HG02852 (cell line): ENCODE results near the gene INTS6L.
A peak's percentile ranks its signal among the peaks of the same experiment; 100 is the strongest.

Experiments used
- ATAC-seq: cut with Tn5 transposase; IDR thresholded peaks from one replicate; pipeline ENCODE4 v1.9.1; 2021; ENCODE audit warnings: mild to moderate bottlenecking, moderate library complexity; ENCODE audit not compliant: unreplicated experiment

The INTS6L gene, protein sequence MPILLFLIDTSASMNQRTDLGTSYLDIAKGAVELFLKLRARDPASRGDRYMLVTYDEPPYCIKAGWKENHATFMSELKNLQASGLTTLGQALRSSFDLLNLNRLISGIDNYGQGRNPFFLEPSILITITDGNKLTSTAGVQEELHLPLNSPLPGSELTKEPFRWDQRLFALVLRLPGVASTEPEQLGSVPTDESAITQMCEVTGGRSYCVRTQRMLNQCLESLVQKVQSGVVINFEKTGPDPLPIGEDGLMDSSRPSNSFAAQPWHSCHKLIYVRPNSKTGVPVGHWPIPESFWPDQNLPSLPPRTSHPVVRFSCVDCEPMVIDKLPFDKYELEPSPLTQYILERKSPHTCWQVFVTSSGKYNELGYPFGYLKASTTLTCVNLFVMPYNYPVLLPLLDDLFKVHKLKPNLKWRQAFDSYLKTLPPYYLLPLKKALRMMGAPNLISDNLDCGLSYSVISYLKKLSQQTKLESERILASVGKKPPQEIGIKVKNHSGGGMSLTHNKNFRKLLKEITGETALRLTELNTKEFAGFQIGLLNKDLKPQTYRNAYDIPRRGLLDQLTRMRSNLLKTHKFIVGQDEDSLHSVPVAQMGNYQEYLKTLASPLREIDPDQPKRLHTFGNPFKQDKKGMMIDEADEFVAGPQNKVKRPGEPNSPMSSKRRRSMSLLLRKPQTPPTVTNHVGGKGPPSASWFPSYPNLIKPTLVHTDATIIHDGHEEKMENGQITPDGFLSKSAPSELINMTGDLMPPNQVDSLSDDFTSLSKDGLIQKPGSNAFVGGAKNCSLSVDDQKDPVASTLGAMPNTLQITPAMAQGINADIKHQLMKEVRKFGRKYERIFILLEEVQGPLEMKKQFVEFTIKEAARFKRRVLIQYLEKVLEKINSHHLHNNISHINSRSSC

DNA sequence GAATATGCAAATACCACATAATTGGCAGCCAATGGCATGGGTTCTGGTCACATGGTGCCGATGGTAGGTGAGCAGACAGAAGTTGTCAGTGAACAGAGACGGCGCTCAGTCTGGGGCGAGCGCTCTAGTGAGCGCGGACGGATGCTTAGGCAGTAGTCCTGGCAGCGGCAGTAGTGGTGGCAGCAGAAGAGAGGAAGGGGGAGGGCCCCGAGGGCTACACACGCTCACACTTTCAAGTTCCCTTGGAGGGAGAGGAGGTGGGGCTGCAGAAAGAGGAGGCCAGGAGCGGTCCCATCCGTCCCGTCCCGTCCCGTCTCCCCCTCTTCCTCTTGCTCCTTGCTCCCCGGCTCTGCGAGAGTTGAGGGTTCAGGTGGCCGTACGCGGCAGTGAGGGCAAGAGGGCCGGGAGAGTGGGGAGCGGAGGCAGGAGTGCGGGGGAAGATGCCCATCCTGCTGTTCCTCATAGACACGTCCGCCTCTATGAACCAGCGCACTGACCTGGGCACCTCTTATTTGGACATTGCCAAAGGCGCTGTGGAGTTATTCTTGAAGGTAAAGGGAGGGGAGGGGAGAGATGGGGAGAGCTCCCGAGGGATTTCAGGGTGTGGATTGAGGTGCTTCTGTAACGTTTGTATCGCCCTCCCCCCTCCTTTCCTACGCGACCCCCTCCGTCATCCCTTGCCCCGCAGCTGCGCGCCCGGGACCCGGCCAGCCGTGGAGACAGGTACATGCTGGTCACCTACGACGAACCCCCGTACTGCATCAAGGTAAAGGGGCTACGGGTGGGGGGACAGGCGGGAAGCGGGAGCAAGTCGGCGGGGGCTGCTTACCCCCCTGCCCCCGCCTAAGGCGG, at the start of gene INTS6L:
TSS of gene INTS6L (plus strand) at position 108 of the 852 bp plus-strand sequence. CDS start at position 441, 333 bp downstream.
- peak; percentile 83 for ATAC-seq

DNA sequence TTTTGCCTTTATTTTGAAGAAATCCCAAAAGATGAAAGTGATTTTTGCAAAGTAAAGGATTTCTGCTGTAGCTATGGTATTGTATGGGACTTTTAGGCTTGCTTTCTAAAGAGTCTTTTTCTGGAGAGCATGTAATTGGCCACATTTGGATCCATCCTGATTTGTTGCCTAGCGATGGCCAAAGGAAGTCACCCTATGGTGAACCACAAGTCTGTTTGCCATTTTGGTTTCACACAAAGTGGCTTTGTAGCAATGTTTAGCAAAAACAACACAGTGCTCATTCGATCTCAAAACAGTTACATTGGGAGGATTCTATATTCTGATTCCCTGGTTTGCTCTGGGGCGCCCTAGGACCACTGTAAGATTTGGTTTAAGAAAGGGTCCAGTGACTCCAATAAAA, 44.1 kb upstream of the INTS6L start:
- no peak for ATAC-seq

DNA sequence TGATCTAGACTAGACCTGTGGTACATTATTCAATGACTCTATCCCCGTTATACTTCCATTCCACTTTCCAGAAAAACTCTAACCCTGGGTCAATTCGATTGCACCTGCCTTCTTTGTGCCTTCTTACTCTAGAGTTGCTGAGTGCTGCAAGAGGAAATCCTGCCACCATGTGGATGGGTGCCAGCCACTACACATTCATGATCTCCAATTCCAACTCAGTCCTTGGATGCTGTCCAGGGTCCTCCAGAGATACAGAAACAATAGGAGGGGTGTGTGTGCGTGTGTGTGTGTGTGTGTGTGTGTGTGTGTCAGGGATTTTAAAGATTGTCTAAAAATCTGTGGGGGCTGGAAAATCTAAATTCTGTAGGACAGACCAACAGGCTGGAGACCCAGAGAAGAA, 42.9 kb upstream of the INTS6L start:
- no peak for ATAC-seq

DNA sequence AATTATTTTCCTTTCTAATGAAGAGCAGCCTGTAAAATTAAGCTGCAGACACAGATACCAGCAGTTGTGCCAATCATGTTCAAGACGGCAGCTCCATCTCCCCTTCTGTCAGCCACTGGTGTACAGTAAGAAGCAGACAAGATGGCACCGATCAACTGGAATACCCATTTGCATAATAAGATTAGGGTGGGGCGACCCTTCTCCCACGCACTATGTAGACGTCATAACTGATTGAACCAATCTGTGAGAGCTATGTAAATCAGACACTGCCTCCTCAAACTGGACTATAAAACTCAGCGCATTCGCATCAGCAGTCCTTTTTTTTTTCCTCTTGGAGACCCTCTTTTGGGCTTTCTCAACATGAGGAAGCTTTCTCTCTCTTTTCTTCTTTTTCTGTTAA, 40.4 kb upstream of the INTS6L start:
- ATAC-seq = no peak

DNA sequence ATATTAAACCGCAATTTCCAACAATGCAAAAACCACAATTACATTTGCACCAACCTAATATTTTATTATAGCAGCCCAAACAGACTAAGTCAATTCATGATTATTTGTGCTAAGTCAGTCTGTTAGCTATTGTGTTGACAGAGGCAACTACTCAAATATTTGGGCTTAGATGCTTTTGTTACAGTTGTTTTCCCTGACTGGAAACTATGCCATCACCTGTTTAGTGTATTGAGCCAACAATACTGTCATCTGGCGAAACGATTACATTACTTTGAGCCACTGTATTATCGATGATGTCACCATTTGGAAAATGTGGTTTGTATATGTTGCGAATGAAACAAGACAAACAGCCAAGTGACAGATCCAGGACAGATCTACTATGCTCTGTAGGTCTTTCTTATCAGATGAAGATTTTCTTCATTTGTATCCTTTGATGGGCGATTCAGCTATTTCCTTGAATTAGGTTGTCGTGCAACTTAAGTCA, 38.7 kb upstream of the INTS6L start:
- ATAC-seq = no peak

DNA sequence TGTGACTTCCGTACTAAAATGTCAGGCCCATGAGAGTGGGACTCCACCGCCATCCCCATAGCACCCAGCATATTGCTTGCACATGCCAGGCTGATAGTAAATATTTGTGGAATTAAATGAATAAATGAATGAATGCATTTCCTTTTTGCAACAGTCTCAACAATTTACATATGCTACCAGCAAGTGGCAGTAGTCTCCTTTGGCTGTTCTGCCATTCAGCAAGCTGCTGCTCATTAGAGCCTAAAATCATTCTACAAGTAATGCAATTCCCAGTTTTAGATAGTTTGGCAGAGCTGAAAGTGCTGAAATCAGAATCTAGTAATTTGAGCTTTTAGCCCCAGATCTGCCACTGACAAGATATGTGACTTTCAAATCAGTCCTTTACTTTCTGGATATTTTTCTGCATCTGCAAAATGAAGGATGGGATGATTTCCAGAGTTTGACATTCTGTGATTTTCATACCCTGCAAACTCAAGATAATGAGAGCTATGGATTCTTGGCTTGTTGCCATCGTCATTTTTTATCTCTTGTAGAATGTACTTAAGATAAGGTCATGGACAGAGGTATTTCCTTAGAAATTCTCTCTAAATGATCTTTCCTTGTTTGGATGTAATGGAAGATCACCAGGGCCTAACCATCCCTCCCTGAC, 35.7 kb upstream of the INTS6L start:
- ATAC-seq = no peak

DNA sequence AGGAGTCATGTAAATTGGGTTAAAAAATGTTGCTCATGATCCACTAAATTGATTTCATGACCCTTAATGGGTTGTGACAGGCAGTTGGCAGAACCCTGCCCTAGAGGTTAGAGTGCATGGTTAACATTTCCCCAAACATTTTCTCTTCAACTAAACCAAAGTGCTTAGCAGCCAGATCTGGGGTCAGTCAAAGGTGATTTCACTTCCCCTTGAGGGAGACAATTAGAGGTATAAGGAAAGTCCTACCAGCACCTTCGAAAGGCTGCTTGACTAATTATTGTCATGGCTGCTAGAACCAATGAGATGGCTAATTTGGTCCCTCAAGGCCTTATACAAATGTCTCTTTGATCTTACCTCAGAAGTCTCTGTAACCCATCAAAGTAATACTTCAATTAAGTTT, 30.9 kb upstream of the INTS6L start:
- peak; percentile 88 for ATAC-seq

DNA sequence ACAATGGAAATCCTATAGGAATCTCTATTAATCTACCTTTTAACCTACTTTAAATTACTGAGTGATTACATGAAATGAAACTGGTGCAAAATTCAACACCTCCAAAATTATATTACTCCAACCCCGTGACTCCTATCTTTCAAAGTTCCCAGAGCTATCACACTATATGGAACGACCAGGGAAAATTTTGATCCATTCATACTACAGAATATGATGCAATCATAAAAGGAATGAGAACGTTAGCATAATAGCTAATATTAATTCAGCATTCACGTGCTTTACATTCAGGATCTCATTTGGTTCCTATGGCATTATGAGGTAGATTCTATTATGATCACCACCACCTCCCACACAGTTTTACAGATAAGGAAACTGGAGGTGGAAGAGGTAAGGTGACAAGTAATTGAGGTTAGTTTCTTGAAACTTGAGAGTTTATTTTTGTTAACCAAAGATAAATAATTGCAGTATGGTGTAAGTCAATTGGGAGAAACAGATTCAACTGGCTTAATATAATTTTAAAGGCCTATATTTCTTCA, 29.4 kb upstream of the INTS6L start:
- ATAC-seq = no peak

DNA sequence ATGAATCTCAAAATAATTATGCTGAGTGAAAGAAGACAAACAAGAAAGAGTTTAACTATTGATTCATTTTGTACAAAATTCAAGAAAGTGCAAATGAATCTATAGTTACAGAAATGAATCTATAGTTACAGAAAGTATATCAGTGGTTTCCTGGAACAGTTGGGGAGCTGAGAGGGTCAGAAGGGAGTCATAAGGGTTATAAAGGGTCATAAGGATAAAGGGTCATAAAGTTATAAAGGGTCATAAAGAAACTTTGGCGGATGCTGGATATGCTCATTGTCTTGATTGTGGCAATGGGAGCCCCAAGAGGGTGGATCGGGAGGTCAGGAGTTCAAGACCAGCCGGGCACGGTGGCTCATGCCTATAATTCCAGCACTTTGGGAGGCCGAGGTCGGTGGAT, 26.0 kb upstream of the INTS6L start:
- ATAC-seq = no peak

DNA sequence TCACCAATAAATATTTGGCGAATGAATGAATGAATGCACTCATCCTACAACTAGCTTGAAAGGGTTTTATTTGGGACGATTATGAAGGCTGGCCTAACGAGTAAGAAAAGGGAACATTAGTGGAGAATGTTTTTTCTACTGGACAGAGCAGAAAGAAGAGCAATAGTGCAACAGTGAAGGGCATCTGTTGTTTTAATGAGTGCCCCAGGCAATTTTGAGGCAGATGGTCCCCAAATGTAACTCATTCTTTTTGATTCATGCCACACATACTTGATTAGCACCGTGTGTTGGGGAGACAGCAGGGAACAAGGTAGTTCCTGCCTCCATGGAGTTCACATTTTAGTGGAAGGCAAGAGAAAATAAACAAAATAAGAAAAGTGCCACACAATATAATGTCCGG, 22.7 kb upstream of the INTS6L start:
- ATAC-seq = no peak

DNA sequence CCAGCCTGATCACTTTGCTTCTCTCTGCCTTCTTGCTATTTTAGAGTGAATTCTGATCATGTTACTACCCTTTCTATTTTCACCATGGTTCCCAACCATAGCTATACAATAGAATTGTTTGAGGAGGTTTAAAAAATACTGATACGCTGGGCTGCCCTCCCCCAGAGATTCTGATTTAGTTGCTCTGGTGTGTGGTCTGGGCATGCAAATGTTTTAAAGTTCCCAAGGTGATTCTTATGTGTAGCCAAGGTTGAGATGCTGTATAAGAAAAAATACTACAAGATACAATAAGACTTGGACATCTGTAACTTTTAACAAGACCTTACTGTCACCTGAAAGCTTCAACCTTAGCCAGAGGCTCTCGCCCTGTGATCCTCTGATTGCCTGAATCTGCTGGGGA, 22.2 kb upstream of the INTS6L start:
- ATAC-seq = no peak

DNA sequence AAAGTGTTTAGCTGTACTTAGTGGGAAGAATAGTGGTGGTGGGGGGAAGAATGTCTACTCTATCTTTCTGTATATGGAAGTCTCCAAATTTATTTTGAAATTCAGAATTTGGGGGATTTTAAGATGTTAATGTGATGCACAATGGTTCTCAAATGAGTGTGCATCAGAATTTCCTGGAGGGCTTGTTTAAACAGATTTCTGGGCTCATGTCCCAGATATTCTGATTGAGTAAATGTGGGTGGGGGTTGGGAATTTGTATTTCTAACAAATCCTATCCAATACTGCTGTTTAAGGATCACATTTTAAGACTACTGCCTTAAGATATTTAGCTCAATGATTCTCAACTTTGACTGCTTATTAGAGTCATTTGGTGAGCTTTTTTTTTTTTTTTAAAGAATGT, 15.1 kb upstream of the INTS6L start:
- no peak for ATAC-seq

DNA sequence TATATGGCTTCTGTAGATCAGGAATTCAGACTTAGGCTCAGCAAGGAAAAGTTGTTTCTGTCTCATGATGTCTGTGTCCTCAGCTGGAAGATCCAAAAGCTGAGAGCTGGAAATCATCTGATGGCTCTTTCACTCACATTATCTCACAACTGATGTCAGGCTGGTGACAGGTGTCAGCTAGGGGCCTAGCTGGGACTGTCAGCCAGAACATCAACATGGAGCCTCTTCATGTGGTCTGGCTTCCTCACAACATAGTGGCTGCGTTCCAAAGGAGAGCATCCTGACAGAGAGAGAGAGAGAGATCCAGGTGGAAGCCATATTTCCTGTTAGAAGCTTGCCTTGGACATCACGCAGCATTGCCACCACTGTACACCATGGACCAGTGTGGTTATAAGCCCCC, 10.6 kb upstream of the INTS6L start:
- no peak for ATAC-seq

DNA sequence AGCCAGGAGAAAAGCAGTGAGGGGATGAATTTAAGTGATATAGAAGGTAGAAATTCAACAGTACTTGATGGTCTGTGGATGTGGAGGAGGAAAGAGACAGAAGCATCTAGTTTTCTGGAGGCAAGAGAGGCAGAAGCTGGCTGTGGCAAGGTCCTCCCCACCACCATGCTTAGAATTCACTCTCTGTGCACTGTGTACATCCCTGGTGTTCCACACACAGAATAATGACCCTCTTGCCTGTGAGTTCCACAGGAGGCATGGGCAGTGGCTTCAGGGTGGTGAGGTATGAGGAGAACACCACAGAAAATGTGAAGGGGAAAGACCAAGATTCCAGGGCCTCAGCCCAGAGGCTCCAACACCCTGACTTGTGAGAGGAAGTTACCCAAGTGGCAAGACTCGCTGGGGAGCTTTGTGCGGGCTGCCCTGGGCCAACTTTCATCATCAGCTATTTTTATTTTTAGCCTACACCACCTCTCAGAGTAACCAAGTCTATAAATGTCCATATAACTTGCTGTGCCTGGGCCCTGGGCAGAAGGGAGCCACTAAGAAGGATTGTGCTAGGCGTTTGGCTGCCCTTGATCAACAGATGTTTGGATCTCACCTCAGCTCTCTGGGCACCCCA, 7.8 kb upstream of the INTS6L start:
- no peak for ATAC-seq

DNA sequence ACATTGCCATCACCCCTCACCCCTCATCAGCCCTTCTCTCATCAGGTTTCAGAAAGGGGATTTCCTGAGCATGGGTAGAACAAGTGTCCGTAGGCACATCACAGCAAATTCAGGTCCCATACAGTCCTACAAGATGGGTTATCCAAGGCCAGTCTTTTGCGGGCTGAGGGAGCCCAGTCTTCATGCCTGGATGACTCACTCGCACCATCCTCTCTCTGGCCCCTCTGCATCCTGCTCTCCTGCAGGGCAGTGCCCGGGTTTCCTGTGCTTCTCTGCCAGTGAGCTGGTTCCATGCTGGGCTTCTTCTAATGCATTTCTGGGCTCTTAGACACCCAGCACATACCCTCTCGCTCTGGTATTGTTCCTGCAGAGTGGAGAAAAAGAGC, 7.3 kb upstream of the INTS6L start:
- ATAC-seq = no peak

DNA sequence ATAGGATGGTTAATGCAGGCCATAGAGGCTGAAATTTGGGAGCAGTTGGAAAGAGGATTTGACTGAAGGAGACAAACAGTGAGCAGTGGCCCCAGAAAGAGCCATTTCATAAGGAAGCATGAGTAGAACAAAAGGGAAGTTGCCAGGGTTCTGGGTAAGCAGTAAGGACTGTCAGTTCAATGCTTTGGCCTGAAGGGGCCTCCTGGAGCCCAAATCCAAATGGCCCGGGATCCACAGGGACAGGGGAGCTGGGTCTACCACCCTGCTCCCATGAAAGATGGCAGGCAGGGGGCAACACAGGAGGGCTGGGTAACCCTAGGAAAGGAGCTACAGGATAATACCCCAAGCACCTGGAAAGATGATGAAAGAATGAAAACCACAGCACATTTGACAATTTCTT, 4.1 kb upstream of the INTS6L start:
- no peak for ATAC-seq

DNA sequence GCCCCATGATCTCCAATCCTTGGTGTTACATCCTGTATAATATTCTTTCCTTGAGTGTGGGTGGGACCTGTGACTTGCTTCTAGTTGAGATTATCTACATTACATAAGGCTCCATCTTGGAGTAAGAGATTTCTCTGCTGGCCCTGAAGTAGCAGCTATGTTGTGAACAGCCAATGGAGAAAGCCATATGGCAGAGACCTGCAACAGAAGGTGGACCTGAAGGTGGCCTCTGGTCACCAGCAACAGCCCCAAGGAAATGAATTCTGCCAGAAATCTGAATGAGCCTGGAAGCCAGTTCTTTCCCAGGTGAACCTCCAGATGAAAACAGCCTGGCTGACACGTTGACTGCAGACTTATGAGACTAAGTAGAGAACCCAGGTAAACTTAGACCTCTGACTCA, 2.3 kb upstream of the INTS6L start:
- no peak for ATAC-seq

DNA sequence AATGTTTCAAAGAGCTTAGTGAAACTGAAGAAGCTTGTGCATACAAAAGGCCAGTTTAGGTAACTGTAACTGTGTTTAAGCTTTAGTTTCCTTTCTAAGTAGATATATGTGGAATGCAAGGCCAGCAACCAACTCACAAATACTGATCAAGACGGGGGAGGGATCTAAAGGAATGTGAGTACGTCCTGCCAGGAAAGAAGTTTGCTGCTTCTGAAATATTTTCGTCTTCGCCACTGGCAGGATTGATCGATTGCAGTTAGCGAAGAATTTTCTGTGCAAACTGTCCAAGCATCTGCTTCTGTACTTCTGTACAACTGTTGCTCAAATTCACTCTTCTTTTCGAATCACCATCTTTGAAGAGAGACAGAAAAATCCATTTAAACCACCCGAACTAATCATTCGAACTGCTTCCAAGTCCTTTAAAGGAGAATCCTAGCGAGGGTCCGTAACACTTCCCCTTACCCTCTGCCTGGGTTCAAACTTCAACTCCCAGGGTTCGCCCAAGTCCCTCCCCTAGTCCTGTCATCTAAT, 373 bp upstream of the INTS6L start:
- no peak for ATAC-seq

DNA sequence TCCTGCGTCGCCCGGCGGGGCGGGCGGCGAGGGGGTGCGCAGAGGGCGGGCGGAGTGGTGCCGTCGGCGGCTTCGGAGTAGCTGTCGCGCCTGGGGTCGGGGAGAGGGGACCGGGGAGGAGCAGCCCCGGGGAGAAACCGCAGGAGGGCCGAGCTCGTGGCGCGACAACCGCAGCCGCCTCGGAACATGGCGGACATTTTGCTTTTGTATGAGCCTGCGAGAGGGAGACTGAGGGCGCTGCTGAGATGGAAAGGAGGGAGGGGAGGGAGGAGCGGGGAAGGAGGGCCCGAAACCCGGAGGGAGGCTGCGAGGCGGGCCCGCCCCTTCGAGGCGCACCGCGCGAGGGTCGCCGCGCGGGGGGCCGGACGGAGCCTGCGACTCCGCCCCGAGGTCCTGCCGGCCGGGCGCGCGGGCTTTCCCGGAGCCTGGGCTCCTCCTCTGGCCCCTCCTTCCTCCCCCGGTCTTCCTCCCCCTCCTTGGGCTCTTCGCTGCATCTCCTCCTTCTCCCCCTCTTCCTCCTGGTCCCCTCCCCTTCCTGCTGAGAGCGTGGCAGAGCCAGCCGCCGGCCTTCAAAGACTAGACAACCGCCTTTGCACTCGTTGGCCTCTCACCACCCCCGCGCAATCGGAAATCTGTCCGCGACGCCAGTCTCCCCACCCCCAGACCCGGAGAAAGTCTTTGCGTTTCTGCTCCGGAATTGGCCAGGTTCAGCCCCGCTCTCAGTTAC, 1.1 kb downstream of the INTS6L start:
- ATAC-seq = peak; percentile 53
